Stimulated activated naive CD8-positive, alpha-beta T cell treated with anti-CD3 and anti-CD28 coated beads, Interleukin-15, Interleukin-2, amounts not matched to agents 100 U/mL and 50 U/mL, for 24 hours (primary cell): Measurements from ENCODE around the gene DPEP2.
A peak's percentile ranks its signal among the peaks of the same experiment; 100 is the strongest.
"Not testable (repeated sequence)": the region's sequence is repeated elsewhere in the genome, so short reads cannot be mapped to it uniquely, and the experiment has no call there.

ENCODE experiments used
- ATAC-seq: fragments of 150-1000 bp; cut with Tn5 transposase; one replicate; pipeline ENCODE4 v1.10.0; 2021
- DNase-seq: peaks from one replicate; pipeline ENCODE4 v3.0.0; 2021

DPEP2 gene

GRCh38 chr16:68005786-68006286 lies 6.6 kb upstream of the DPEP2 start:
- ATAC-seq (peak; percentile 72), DNase-seq (peak; percentile 25)

GRCh38 chr16:68005211-68005610 lies 5.9 kb upstream of the DPEP2 start:
- no peak for ATAC-seq

GRCh38 chr16:68003031-68003430 lies 3.7 kb upstream of the DPEP2 start:
- DNase-seq (no peak), ATAC-seq (no peak)

More at GRCh38 chr16:68005211-68005610, 5.9 kb upstream of the DPEP2 start:
- no peak for DNase-seq

- ATAC-seq (no peak), DNase-seq (no peak)
Observed at GRCh38 chr16:68000450-68000849, 1.2 kb upstream of the DPEP2 start.

GRCh38 chr16:67999985-68000384 lies 701 bp upstream of the DPEP2 start:
- DNase-seq = no peak
- peak; percentile 19 for ATAC-seq

GRCh38 chr16:67998231-67998778 lies 979 bp downstream of the DPEP2 start:
- DNase-seq, ATAC-seq: not testable (repeated sequence)

- ATAC-seq = no peak
Observed at GRCh38 chr16:67996666-67997065, 2.6 kb downstream of the DPEP2 start.

GRCh38 chr16:67995423-67995822 lies 3.9 kb downstream of the DPEP2 start:
- DNase-seq = peak; percentile 59
- ATAC-seq = no peak

More at GRCh38 chr16:67996666-67997065, 2.6 kb downstream of the DPEP2 start:
- DNase-seq = no peak

GRCh38 chr16:67994040-67994408 lies 5.3 kb downstream of the DPEP2 start:
- peak; percentile 6 for ATAC-seq

GRCh38 chr16:67993207-67994039 lies 5.9 kb downstream of the DPEP2 start:
- ATAC-seq = peak; percentile 89
- DNase-seq = peak; percentile 89

More at GRCh38 chr16:67994040-67994408, 5.3 kb downstream of the DPEP2 start:
- DNase-seq = not testable (repeated sequence)

- ATAC-seq (no peak), DNase-seq (no peak)
Observed at GRCh38 chr16:67992661-67993206, 6.5 kb downstream of the DPEP2 start.

- DNase-seq (no peak), ATAC-seq (no peak)
Observed at GRCh38 chr16:67990018-67990386, 9.3 kb downstream of the DPEP2 start.

GRCh38 chr16:67989322-67990017 lies 9.8 kb downstream of the DPEP2 start:
- DNase-seq (no peak), ATAC-seq (no peak)

GRCh38 chr16:67988675-67989074 lies 10.6 kb downstream of the DPEP2 start:
- no peak for DNase-seq
- no peak for ATAC-seq

GRCh38 chr16:67987460-67988160 lies 11.7 kb downstream of the DPEP2 start:
- ATAC-seq (no peak), DNase-seq (no peak)

- no peak for DNase-seq
- ATAC-seq = no peak
Observed at GRCh38 chr16:67986949-67987348, 12.3 kb downstream of the DPEP2 start.

GRCh38 chr16:67982011-67982696 lies 17.1 kb downstream of the DPEP2 start:
- ATAC-seq = no peak
- no peak for DNase-seq

GRCh38 chr16:67979955-67980678 lies 19.2 kb downstream of the DPEP2 start, which contains the start of gene DPEP3:
Gene DPEP3, minus strand, starts transcription at chr16:67980499. Its CDS starts 119 bp downstream, at chr16:67980380.
- DNase-seq = peak; percentile 43
- ATAC-seq = no peak

GRCh38 chr16:67977469-67978227 lies 21.6 kb downstream of the DPEP2 start:
- no peak for ATAC-seq
- no peak for DNase-seq

GRCh38 chr16:67977005-67977404 lies 22.3 kb downstream of the DPEP2 start:
- DNase-seq (no peak), ATAC-seq (no peak)
